H1 (cell line): ENCODE results near the gene PDZD8. TPM values are rescaled to one million over a fixed set of nuclear protein-coding genes. Genes with fewer than 3 reads are reported as not detected.

ENCODE experiments used
- CBX5 ChIP-seq: fragments of 300-800, 300-1000 bp; sonication (generic); IDR thresholded peaks from 2 replicates; pipeline ENCODE4 v1.7.1; 2016; ENCODE audit warnings: antibody characterized with exemption, low read length, low read depth
- EZH2 ChIP-seq: fragments of 200-600 bp; sonication (generic); IDR thresholded peaks from 2 replicates; pipeline ENCODE4 v1.7.1; 2012; ENCODE audit warnings: low read depth, mild to moderate bottlenecking, moderate library complexity, low read length, inconsistent platforms; ENCODE audit not compliant: severe bottlenecking
- RBBP5 ChIP-seq: IDR thresholded peaks from 2 replicates; pipeline ENCODE4 v1.7.1; 2012; ENCODE audit warnings: low read depth, mild to moderate bottlenecking, inconsistent platforms, low read length, moderate library complexity, borderline replicate concordance
- polyA plus RNA-seq, 7 experiments: library from polyadenylated mRNA; depleted of rRNA in 3 of 7; stranded (reverse) in 5 of 7; unstranded in 2 of 7; fragments of >200 nt in 5 of 7; fragments of 200-250 nt in 2 of 7; gene quantifications; 1 replicate in 5 of 7; 2 replicates in 1 of 7; 4 replicates in 1 of 7; pipeline versions ENCODE4 v1.2.1 to v1.2.3, GENCODE V29; 2011 to 2013; ENCODE audit warnings: missing spikeins in 2 of 7, mixed read lengths in 2 of 7
- total RNA-seq: library from RNA; stranded (reverse); fragmentation: NEBNext Ultra II Directional; extraction: Animal tissue kit (Norgen Biotek cat#: 25700); gene quantifications from 2 replicates; pipeline ENCODE4 v1.2.1, GENCODE V29; 2021
- TF ChIP-seq, protein P1 (sequence below): fragments of 300-600 bp; sonication (generic); IDR thresholded peaks from 2 replicates; pipeline ENCODE4 v1.7.1; 2012; ENCODE audit warnings: low read length, moderate library complexity, mild to moderate bottlenecking, inconsistent platforms; ENCODE audit not compliant: insufficient replicate concordance
- TF ChIP-seq, protein P2 (sequence below): IDR thresholded peaks from 2 replicates; pipeline ENCODE4 v1.6.1; 2011; ENCODE audit warnings: low read depth, mild to moderate bottlenecking, low read length; ENCODE audit not compliant: insufficient read depth

PDZD8 gene
- total and polyA plus RNA-seq, 2 of the 8 experiments (the other 6 are each of a cell fraction or from before 2014, with no cell fraction given), result 10.9 to 50.1 TPM

DNA sequence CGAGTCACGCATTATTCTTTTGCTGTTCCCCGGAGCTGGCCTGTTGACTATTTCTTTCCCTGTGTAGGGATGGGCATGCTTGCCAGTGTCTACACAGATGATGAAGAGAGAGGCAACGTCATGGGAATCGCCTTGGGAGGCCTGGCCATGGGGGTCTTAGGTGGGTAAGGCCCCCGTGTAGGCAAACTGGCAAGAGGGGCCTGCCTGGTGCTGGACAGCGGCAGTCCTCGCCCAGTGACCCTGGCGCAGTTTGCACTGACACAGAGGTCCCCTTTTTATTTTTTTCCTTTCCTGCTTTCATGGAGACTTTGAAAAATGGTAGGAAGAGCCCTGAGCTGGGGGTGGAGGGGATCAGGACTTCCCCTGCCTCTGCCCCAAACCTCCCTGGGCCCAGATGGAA is 120.9 kb downstream of the PDZD8 start (continued):
- TF ChIP-seq, protein P1, sequence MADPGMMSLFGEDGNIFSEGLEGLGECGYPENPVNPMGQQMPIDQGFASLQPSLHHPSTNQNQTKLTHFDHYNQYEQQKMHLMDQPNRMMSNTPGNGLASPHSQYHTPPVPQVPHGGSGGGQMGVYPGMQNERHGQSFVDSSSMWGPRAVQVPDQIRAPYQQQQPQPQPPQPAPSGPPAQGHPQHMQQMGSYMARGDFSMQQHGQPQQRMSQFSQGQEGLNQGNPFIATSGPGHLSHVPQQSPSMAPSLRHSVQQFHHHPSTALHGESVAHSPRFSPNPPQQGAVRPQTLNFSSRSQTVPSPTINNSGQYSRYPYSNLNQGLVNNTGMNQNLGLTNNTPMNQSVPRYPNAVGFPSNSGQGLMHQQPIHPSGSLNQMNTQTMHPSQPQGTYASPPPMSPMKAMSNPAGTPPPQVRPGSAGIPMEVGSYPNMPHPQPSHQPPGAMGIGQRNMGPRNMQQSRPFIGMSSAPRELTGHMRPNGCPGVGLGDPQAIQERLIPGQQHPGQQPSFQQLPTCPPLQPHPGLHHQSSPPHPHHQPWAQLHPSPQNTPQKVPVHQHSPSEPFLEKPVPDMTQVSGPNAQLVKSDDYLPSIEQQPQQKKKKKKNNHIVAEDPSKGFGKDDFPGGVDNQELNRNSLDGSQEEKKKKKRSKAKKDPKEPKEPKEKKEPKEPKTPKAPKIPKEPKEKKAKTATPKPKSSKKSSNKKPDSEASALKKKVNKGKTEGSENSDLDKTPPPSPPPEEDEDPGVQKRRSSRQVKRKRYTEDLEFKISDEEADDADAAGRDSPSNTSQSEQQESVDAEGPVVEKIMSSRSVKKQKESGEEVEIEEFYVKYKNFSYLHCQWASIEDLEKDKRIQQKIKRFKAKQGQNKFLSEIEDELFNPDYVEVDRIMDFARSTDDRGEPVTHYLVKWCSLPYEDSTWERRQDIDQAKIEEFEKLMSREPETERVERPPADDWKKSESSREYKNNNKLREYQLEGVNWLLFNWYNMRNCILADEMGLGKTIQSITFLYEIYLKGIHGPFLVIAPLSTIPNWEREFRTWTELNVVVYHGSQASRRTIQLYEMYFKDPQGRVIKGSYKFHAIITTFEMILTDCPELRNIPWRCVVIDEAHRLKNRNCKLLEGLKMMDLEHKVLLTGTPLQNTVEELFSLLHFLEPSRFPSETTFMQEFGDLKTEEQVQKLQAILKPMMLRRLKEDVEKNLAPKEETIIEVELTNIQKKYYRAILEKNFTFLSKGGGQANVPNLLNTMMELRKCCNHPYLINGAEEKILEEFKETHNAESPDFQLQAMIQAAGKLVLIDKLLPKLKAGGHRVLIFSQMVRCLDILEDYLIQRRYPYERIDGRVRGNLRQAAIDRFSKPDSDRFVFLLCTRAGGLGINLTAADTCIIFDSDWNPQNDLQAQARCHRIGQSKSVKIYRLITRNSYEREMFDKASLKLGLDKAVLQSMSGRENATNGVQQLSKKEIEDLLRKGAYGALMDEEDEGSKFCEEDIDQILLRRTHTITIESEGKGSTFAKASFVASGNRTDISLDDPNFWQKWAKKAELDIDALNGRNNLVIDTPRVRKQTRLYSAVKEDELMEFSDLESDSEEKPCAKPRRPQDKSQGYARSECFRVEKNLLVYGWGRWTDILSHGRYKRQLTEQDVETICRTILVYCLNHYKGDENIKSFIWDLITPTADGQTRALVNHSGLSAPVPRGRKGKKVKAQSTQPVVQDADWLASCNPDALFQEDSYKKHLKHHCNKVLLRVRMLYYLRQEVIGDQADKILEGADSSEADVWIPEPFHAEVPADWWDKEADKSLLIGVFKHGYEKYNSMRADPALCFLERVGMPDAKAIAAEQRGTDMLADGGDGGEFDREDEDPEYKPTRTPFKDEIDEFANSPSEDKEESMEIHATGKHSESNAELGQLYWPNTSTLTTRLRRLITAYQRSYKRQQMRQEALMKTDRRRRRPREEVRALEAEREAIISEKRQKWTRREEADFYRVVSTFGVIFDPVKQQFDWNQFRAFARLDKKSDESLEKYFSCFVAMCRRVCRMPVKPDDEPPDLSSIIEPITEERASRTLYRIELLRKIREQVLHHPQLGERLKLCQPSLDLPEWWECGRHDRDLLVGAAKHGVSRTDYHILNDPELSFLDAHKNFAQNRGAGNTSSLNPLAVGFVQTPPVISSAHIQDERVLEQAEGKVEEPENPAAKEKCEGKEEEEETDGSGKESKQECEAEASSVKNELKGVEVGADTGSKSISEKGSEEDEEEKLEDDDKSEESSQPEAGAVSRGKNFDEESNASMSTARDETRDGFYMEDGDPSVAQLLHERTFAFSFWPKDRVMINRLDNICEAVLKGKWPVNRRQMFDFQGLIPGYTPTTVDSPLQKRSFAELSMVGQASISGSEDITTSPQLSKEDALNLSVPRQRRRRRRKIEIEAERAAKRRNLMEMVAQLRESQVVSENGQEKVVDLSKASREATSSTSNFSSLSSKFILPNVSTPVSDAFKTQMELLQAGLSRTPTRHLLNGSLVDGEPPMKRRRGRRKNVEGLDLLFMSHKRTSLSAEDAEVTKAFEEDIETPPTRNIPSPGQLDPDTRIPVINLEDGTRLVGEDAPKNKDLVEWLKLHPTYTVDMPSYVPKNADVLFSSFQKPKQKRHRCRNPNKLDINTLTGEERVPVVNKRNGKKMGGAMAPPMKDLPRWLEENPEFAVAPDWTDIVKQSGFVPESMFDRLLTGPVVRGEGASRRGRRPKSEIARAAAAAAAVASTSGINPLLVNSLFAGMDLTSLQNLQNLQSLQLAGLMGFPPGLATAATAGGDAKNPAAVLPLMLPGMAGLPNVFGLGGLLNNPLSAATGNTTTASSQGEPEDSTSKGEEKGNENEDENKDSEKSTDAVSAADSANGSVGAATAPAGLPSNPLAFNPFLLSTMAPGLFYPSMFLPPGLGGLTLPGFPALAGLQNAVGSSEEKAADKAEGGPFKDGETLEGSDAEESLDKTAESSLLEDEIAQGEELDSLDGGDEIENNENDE, result no peak
- TF ChIP-seq RBBP5, result no peak
- no peak for TF ChIP-seq EZH2
- no peak for TF ChIP-seq CBX5
- TF ChIP-seq, protein P2, sequence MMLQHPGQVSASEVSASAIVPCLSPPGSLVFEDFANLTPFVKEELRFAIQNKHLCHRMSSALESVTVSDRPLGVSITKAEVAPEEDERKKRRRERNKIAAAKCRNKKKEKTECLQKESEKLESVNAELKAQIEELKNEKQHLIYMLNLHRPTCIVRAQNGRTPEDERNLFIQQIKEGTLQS, result no peak
